CD8-positive, alpha-beta memory T cell (primary cell): ENCODE data around the gene RASGRP2. TPM values are rescaled to one million over a fixed set of nuclear protein-coding genes. Genes with fewer than 3 reads are reported as not detected.

ENCODE experiments used
- CTCF ChIA-PET: fragments of 350-600 bp; sonication (Branson Sonifier 250); formaldehyde crosslinking; loops from one replicate; lab custom pipeline; 2021; ENCODE audit warnings: antibody characterized with exemption; lab: Charles Lee
- POLR2A ChIA-PET: fragments of 350-600 bp; sonication (Branson Sonifier 250); formaldehyde crosslinking; loops from one replicate; lab custom pipeline; 2021; ENCODE audit warnings: antibody characterized with exemption; lab: Charles Lee
- DNase-seq, 5 donors: peaks; one replicate each; pipeline versions ENCODE4 v3.0.0 to v3.0.0-alpha.2; 2020 to 2022; ENCODE audit warnings: mixed read lengths in 1 of 5
- H3K27ac ChIP-seq: one replicate; pipeline ENCODE4 v1.7.0; 2013; ENCODE audit warnings: low read depth, mild to moderate bottlenecking, low read length, moderate library complexity
- H3K27me3 ChIP-seq: 2 replicates; pipeline ENCODE4 v1.7.0; 2013; ENCODE audit warnings: low read length, mild to moderate bottlenecking; ENCODE audit not compliant: insufficient read depth, poor library complexity, severe bottlenecking
- H3K36me3 ChIP-seq: 2 replicates; pipeline ENCODE4 v1.7.0; 2013; ENCODE audit warnings: mild to moderate bottlenecking, low read length, moderate library complexity; ENCODE audit not compliant: insufficient read depth
- H3K4me1 ChIP-seq: 2 replicates; pipeline ENCODE4 v1.7.0; 2013; ENCODE audit warnings: mild to moderate bottlenecking, low read length, moderate library complexity; ENCODE audit not compliant: insufficient read depth
- H3K4me3 ChIP-seq: 2 replicates; pipeline ENCODE4 v1.7.0; 2013; ENCODE audit warnings: mild to moderate bottlenecking, low read length
- H3K9me3 ChIP-seq: 2 replicates; pipeline ENCODE4 v1.7.0; 2013; ENCODE audit warnings: mild to moderate bottlenecking, low read length
- H3K27ac Mint-ChIP-seq, 8 donors: one replicate each; pipeline ENCODE4 v1.8.0; 2020 to 2021; ENCODE audit warnings: mixed read lengths in 8 of 8, mild to moderate bottlenecking in 6 of 8, inconsistent platforms in 3 of 8, moderate library complexity in 3 of 8
- H3K27me3 Mint-ChIP-seq, 2 donors: one replicate each; pipeline ENCODE4 v1.8.0; 2020 to 2021; ENCODE audit warnings: mixed read lengths in 2 of 2, mild to moderate bottlenecking in 1 of 2, moderate library complexity in 1 of 2
- H3K36me3 Mint-ChIP-seq, 3 donors: one replicate each; pipeline ENCODE4 v1.8.0; 2020 to 2021; ENCODE audit warnings: mixed read lengths in 3 of 3, inconsistent platforms in 1 of 3, mild to moderate bottlenecking in 1 of 3
- H3K4me1 Mint-ChIP-seq, 3 donors: one replicate each; pipeline ENCODE4 v1.8.0; 2020 to 2021; ENCODE audit warnings: mixed read lengths in 3 of 3, inconsistent platforms in 1 of 3, mild to moderate bottlenecking in 1 of 3
- H3K4me3 Mint-ChIP-seq, 7 donors: one replicate each; pipeline ENCODE4 v1.8.0; 2020 to 2021; ENCODE audit warnings: mixed read lengths in 7 of 7, mild to moderate bottlenecking in 6 of 7, moderate library complexity in 4 of 7, inconsistent platforms in 2 of 7
- H3K9me3 Mint-ChIP-seq, 5 donors: one replicate each; pipeline ENCODE4 v1.8.0; 2020 to 2022; ENCODE audit warnings: mixed read lengths in 5 of 5, mild to moderate bottlenecking in 3 of 5, moderate library complexity in 2 of 5, inconsistent platforms in 1 of 5
- polyA plus RNA-seq: library from polyadenylated mRNA; unstranded; fragments of 300-500 nt; fragmentation: Illumina TruSeq; gene quantifications from one replicate; pipeline ENCODE4 v1.2.3, GENCODE V29; 2021
- total RNA-seq, 2 experiments: library from RNA; stranded (reverse); gene quantifications; one replicate each; pipeline ENCODE4 v1.2.3, GENCODE V29; 2021

Gene RASGRP2
- total and polyA plus RNA-seq, 3 experiments from 2014 or later: 30.2 to 145 (median 33.5) TPM

- ChIA-PET POLR2A (no interaction called here), CTCF (interaction anchor here (1.4 kb wide), 1 partner anchor 20 kb away, joined by 3 read pairs; no protein-coding TSS in a partner anchor)
- Mint-ChIP-seq H3K9me3 (peaks cover 0 to 2% (median 0%) of the 10 kb centered on the region in 5 donors), H3K4me1 (peaks cover 8 to 20% (median 16%) of the 10 kb centered on the region in 3 donors), H3K27ac (peak overlapping the region in 6 of 8 donors; percentile 42 to 90 (median 65)), H3K4me3 (peak overlapping the region; percentile 58 to 75 (median 74)), H3K27me3 (peaks cover 12 to 29% of the 10 kb centered on the region in 2 donors), H3K36me3 (peaks cover 0 to 26% (median 8%) of the 10 kb centered on the region in 3 donors)
- Histone ChIP-seq H3K4me1 (peaks cover 6% of the 10 kb centered on the region), H3K27ac (no peak overlapping the region), H3K36me3 (peaks cover 5% of the 10 kb centered on the region), H3K4me3 (no peak overlapping the region), H3K9me3 (no peaks in the 10 kb centered on the region), H3K27me3 (peaks cover 6% of the 10 kb centered on the region)
- no peak for DNase-seq
These were observed 19.8 kb downstream of the RASGRP2 start for GRCh38 chr11:64723907-64724862.

- ChIA-PET POLR2A (interaction anchor here (0.6 to 1.4 kb wide), 2 partner anchors 35 to 886 kb away, joined by 5 to 6 read pairs; no protein-coding TSS in a partner anchor), CTCF (interaction anchor here (1.0 to 1.4 kb wide), 2 partner anchors 21 to 35 kb away, joined by 3 read pairs; no protein-coding TSS in a partner anchor)
- DNase-seq: peak; percentile 78 to 87 (median 82)
- H3K27ac ChIP-seq: peak within 1 kb of the TSS; percentile 43
- peak within 1 kb of the TSS; percentile 67 for H3K4me3 ChIP-seq
- Mint-ChIP-seq H3K9me3 (no peaks in the 10 kb centered on the region), H3K4me3 (peak within 1 kb of the TSS; percentile 68 to 85 (median 74)), H3K27ac (peak within 1 kb of the TSS in 6 of 8 donors; percentile 42 to 90 (median 65)), H3K36me3 (peaks cover 0 to 19% (median 6%) of the 10 kb centered on the region in 3 donors), H3K4me1 (peaks cover 8 to 20% (median 16%) of the 10 kb centered on the region in 3 donors), H3K27me3 (peaks cover 13 to 37% of the 10 kb centered on the region in 2 donors)
- no peaks in the 10 kb centered on the region for H3K36me3 ChIP-seq
- no peaks in the 10 kb centered on the region for H3K9me3 ChIP-seq
- peaks cover 6% of the 10 kb centered on the region for H3K27me3 ChIP-seq
- H3K4me1 ChIP-seq: peaks cover 6% of the 10 kb centered on the region
These were observed 20.6 kb downstream of the RASGRP2 start, which contains the start of gene NRXN2 for GRCh38 chr11:64723117-64723906. Gene NRXN2, minus strand, starts transcription at chr11:64723197. Its CDS starts 9,498 bp downstream, at chr11:64713699.

- POLR2A ChIA-PET: interaction anchor here (0.6 to 1.4 kb wide), 2 partner anchors 34 to 886 kb away, joined by 5 to 6 read pairs; no protein-coding TSS in a partner anchor
- H3K27me3 Mint-ChIP-seq: peaks cover 20 to 46% of the 10 kb centered on the region in 2 donors
- H3K4me3 Mint-ChIP-seq: peak overlapping the region in 6 of 7 donors; percentile 50 to 70 (median 59)
These were observed 21.5 kb downstream of the RASGRP2 start for GRCh38 chr11:64722141-64723065.

GRCh38 chr11:64721359-64721699, 22.6 kb downstream of the RASGRP2 start:
- ChIA-PET POLR2A (no interaction called here), CTCF (interaction anchor here (1.1 to 2.2 kb wide), 2 partner anchors 23 to 33 kb away, joined by 3 to 7 read pairs; partner anchors contain the start of gene RASGRP2)
- Histone ChIP-seq H3K27me3 (peaks cover 19% of the 10 kb centered on the region), H3K4me1 (peaks cover 6% of the 10 kb centered on the region), H3K27ac (no peak overlapping the region), H3K4me3 (no peak overlapping the region), H3K9me3 (no peaks in the 10 kb centered on the region), H3K36me3 (no peaks in the 10 kb centered on the region)
- Mint-ChIP-seq H3K9me3 (no peaks in the 10 kb centered on the region), H3K4me3 (peak overlapping the region in 1 of 7 donors; percentile 8), H3K27me3 (peaks cover 25 to 55% of the 10 kb centered on the region in 2 donors), H3K4me1 (peaks cover 8 to 20% (median 16%) of the 10 kb centered on the region in 3 donors), H3K36me3 (no peaks in the 10 kb centered on the region), H3K27ac (peak overlapping the region in 1 of 8 donors; percentile 60)
- DNase-seq: no peak

More at GRCh38 chr11:64722141-64723065, 21.5 kb downstream of the RASGRP2 start:
- Histone ChIP-seq H3K4me3 (no peak overlapping the region), H3K4me1 (peaks cover 6% of the 10 kb centered on the region), H3K27me3 (peaks cover 12% of the 10 kb centered on the region), H3K27ac (no peak overlapping the region), H3K36me3 (no peaks in the 10 kb centered on the region), H3K9me3 (no peaks in the 10 kb centered on the region)
- DNase-seq: peak in 1 of 5 donors; percentile 45
- Mint-ChIP-seq H3K27ac (peak overlapping the region in 3 of 8 donors; percentile 11 to 63 (median 47)), H3K4me1 (peaks cover 8 to 20% (median 16%) of the 10 kb centered on the region in 3 donors), H3K9me3 (no peaks in the 10 kb centered on the region), H3K36me3 (peaks cover 0 to 11% (median 0%) of the 10 kb centered on the region in 3 donors)
- CTCF ChIA-PET: interaction anchor here (1.0 to 2.2 kb wide), 4 partner anchors 22 to 34 kb away, joined by 3 to 7 read pairs (median 3); partner anchors contain the start of gene RASGRP2

- H3K4me1 Mint-ChIP-seq: peaks cover 8 to 20% (median 16%) of the 10 kb centered on the region in 3 donors
- H3K27me3 Mint-ChIP-seq: peaks cover 29 to 61% of the 10 kb centered on the region in 2 donors
- no peaks in the 10 kb centered on the region for H3K9me3 Mint-ChIP-seq
- no peaks in the 10 kb centered on the region for H3K36me3 ChIP-seq
- no peak for DNase-seq
- H3K4me1 ChIP-seq: peaks cover 6% of the 10 kb centered on the region
- no peaks in the 10 kb centered on the region for H3K9me3 ChIP-seq
- H3K27me3 ChIP-seq: peaks cover 21% of the 10 kb centered on the region
- peak overlapping the region in 1 of 7 donors; percentile 55 for H3K4me3 Mint-ChIP-seq
- H3K36me3 Mint-ChIP-seq: no peaks in the 10 kb centered on the region
- H3K27ac ChIP-seq: no peak overlapping the region
- ChIA-PET POLR2A (no interaction called here), CTCF (interaction anchor here (2.2 kb wide), 1 partner anchor 32 kb away, joined by 7 read pairs; no protein-coding TSS in a partner anchor)
- no peak overlapping the region for H3K4me3 ChIP-seq
- H3K27ac Mint-ChIP-seq: peak overlapping the region in 2 of 8 donors; percentile 63 to 77
These were observed 23.1 kb downstream of the RASGRP2 start for GRCh38 chr11:64720640-64721358.

- Mint-ChIP-seq H3K4me1 (peaks cover 6 to 16% (median 10%) of the 10 kb centered on the region in 3 donors), H3K27me3 (peaks cover 34 to 66% of the 10 kb centered on the region in 2 donors), H3K4me3 (peak overlapping the region in 1 of 7 donors; percentile 55), H3K36me3 (no peaks in the 10 kb centered on the region), H3K9me3 (no peaks in the 10 kb centered on the region), H3K27ac (peak overlapping the region in 1 of 8 donors; percentile 27)
- Histone ChIP-seq H3K27ac (no peak overlapping the region), H3K27me3 (peaks cover 28% of the 10 kb centered on the region), H3K9me3 (no peaks in the 10 kb centered on the region), H3K4me3 (no peak overlapping the region), H3K4me1 (peaks cover 6% of the 10 kb centered on the region), H3K36me3 (no peaks in the 10 kb centered on the region)
- ChIA-PET CTCF (interaction anchor here (2.2 kb wide), 1 partner anchor 32 kb away, joined by 7 read pairs; no protein-coding TSS in a partner anchor), POLR2A (no interaction called here)
- DNase-seq: no peak
These were observed 23.8 kb downstream of the RASGRP2 start for GRCh38 chr11:64720167-64720566.
